GM21515 (cell line): ENCODE measurements around the gene IGF2R.
"Not testable (repeated sequence)": the region's sequence is repeated elsewhere in the genome, so short reads cannot be mapped to it uniquely, and the experiment has no call there.

Experiments
- ATAC-seq: cut with Tn5 transposase; IDR thresholded peaks from one replicate; pipeline ENCODE4 v1.9.1; 2021; ENCODE audit not compliant: unreplicated experiment

The IGF2R gene

GRCh38 chr6:159996626-159997497, 28.0 kb downstream of the IGF2R start:
- ATAC-seq = no peak

DNA sequence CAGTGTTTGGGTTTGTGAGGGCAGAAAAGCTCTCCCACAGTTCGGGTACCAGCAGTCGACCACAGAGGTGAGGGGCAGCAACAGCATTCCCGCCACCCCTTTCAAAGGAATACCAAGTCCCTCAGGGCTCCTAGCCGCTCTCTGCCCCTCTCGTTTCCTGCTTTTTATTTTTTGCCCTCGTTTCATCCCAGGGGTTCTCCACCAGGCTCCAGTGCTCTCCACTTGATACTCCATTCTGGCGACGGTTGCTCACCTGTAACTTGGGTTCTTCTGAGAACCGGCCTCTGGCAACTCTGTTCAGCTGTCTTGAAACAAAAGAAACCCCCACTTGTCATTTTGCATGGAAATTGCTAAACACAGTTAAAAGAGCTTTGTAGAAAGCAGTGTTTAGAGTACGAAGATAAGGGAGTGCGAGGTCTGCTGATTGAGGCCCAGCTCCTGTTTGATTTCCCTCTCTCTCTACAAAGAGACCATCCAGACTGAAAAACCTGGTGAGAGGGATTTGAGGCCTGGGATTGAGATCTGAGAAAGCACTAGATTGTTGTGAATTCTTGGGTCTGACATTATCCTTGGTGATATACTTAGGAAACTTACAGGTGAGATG, 28.7 kb downstream of the IGF2R start:
- ATAC-seq = no peak

DNA sequence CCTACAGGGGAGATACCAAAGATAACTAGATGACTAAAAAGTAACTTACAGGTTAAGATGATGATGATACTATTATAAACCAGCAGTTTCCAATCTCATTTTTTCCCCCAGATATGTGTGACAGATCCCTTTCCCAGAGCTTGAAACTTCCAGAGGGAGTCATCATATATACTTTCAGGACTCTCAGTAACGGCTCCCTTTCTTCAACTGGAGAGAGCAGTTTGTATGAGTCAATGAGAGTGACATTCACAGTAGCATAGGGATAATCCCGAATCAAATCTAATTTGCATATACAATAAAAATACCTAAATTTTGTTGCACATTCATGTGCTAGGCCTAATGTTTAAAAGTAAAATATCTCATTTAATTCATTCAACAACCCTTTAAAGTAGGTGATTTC, 29.7 kb downstream of the IGF2R start:
- no peak for ATAC-seq

GRCh38 chr6:159999240-159999671, 30.4 kb downstream of the IGF2R start:
- no peak for ATAC-seq

DNA sequence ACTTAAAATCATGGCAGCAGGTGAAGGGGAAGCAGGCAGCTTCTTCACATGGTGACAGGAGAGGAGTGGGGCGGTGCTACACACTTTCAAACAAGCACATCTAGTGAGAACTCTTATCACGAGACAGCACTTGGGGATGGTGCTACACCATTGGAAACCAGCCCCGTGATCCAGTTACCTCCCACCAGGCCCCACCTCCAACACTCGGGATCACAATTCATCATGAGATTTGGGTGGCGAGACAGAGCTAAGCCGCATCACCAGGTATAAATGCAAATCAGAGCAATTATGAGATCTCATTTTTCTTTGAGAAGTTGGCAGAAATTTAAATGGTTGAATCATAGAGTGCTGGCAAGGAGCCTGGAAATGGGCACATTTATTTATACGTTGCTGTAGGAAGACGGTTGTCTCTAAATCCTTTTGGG, 31.4 kb downstream of the IGF2R start:
- no peak for ATAC-seq

DNA sequence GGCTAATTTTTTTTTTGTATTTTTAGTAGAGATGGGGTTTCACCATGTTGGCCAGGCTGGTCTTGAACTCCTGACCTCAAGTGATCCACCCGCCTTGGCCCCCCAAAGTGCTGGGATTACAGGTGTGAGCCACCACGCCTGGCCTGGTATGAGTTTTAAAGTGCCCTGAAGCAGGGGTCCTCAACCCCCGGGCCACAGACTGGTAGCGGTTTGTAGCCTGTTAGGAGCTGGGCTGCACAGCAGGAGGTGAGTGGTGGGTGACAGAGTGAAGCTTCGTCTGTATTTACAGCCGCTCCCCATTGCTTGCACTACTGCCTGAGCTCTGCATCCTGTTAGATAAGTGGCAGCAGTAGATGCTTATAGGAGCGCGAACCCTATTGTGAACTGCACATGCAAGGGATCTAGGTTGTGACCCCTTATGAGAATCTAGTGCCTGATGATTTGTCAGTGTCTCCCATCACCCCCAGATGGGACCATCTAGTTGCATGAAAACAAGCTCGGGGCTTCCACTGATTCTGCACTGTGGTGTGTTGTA, 32.1 kb downstream of the IGF2R start:
- ATAC-seq = not testable (repeated sequence)

- ATAC-seq = no peak
Observed at GRCh38 chr6:160002882-160003281, 34.0 kb downstream of the IGF2R start.

- no peak for ATAC-seq
Observed at GRCh38 chr6:160004018-160004417, 35.1 kb downstream of the IGF2R start.

DNA sequence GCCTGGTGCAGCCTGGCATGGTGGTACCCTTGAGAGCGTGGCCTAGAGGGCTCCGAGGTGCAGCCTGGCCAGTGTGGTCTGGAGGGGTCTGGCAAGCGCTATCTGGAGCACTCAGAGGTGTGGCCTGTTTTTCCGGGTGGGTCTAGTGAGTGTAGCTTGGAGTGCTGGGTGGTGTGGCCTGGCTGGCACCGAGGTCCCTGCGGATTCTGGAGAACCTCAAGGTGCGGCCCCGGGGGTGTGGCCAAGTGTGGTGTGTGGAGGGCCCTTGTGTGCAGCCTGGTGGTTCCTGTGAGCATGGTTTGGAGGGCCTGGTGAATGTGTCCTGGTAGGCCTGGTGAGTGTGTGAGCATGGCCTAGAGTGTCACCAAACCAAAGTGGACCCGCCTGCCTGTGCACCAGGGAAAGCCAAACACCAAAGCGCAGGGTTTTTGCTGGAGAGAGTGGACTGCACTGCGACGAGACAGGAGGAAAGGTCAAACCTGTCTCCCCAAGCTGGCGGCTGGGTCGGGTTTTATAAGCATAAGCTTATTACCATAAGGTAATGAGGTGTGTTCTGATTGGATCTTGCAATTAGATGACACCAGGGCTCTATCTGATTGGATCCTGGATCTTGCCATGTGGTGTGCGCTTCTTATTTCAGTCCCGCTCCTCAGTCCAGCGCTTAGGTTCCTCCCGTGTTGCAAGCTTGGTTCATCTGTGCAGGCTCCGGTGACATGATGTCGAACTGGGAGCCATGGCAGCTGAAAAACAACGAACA, 35.7 kb downstream of the IGF2R start:
- ATAC-seq = no peak

DNA sequence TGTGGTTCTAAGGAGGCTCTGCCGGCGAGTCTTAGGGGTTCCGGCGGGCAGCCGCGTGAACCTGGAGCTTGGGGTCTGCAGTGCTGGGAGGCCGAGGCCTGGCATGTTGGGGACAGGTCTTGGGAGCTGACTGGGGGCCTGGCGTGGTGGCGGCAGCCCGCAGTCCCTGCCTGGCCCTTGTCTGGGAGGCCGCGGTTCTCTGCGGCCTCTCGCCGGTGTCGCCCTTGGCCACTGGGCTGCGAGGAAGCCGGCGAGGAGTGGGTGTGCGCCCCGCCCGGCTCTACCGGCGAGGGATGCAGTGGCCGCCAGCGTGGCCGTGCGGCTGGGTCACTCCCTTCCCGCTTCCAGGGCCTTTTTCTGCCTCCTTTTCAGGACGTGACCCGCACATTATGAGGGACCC, 36.3 kb downstream of the IGF2R start:
- ATAC-seq = no peak

- no peak for ATAC-seq
Observed at GRCh38 chr6:160005861-160006540, 37.1 kb downstream of the IGF2R start.

DNA sequence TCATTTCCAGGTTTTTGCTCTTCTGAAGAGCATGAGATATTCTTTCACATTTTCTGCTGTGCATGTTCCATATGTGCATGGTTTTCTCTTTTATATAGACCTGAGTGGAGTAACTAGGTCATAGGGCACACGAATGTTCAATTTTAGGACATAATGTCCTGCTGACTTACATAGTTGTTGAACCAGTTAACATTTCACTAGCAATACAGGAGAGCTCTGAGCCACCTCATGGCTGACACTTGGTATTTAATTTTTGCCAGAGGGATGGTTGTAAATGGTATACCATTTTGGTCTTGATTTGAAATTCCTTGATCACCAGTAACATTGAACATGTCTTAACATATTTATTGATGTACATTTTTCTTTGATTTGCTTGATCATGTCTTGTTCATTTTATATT, 38.3 kb downstream of the IGF2R start:
- no peak for ATAC-seq

DNA sequence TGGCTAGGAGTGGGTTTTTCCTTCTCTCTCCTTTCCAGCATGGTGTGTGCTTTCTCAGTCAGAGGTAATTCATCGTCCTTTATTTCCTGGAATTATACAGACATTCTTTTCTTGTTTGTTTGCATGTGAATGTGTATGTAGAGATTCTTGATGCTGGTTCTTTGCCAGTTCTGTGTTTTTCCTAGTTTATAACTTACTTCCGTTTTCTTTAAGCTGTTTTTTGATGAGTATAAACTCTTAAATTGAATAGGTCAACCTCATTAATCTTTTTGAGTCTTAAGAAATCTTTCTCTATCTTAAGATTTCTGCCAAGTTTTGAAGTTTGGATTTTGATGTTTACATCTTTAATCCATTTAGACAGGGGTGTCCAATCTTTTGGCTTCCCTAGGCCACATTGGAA, 38.7 kb downstream of the IGF2R start:
- no peak for ATAC-seq

DNA sequence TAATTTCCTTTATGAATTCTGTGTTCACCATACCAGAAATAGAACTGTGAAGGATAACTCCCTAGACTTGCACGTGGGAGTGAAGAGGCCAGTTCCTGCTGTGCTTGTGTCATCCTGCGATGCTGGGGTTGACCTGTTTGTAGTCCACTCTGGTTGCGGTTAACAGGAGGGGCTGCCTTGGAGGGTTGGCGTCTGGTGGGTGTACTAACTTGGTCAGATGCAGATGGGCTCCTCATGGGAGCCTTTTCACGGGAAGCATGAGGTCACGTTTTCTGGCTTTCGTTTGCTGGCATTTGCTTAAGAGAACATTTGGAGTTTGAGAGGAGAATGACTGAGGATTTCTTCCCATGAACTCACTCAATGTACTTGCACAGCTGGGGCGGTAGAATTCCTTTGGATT, 41.2 kb downstream of the IGF2R start:
- no peak for ATAC-seq

DNA sequence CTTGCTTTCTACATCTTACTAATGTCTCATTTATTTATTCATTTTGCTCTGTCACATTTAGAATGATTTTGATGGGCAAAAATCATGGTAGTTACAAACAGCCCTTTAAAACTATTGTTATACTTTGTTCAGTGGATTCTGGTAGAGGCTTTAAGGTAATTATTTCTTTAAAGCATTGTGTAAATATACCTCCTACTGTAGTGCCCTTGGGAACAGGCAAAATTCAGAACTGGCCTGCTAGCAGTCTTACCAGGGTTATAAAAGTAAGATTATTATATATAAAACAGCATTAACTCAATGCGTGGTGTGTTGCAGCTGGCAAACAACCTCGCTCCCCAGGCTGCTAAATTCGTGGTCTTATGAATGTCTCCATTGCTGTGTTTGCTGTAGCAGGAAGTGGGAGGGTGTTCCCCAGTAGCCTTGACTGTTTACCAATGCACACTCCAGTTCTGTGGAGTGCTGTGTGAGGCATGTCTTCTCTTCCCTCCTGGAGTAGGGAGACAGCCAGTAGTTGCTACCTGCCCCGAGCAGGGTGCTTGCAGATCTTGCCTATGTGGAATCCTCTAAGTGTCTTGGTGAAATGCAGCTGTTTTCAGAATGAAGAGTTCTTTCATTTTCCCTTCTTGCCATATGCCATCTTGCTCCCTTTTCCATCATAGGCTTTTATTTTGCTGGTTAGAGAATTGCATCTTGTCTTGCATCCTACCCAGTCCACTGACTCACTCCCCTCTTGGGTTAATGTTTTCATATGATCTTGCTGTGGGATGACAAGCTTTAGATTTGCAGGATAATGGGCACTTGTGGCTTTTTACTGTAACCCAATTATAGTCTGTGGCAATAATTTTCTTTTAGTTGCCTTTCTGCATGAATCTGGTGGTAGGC, 45.3 kb downstream of the IGF2R start:
- ATAC-seq = no peak

DNA sequence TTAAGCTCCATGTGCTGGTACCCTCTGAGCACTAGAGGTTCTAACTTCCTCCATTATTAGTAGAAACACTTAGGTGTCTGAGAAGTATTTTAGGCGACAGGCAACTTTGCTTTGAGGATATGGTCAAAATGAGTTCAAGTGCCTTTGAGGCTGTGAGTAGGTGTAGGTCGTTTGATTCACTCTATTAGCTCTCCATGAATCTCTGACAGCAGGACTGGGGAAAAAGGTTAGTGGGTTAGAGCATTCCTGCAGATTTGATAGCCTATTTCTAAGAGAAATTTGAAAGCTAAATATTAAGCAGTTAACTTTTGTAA, 45.9 kb downstream of the IGF2R start:
- no peak for ATAC-seq

DNA sequence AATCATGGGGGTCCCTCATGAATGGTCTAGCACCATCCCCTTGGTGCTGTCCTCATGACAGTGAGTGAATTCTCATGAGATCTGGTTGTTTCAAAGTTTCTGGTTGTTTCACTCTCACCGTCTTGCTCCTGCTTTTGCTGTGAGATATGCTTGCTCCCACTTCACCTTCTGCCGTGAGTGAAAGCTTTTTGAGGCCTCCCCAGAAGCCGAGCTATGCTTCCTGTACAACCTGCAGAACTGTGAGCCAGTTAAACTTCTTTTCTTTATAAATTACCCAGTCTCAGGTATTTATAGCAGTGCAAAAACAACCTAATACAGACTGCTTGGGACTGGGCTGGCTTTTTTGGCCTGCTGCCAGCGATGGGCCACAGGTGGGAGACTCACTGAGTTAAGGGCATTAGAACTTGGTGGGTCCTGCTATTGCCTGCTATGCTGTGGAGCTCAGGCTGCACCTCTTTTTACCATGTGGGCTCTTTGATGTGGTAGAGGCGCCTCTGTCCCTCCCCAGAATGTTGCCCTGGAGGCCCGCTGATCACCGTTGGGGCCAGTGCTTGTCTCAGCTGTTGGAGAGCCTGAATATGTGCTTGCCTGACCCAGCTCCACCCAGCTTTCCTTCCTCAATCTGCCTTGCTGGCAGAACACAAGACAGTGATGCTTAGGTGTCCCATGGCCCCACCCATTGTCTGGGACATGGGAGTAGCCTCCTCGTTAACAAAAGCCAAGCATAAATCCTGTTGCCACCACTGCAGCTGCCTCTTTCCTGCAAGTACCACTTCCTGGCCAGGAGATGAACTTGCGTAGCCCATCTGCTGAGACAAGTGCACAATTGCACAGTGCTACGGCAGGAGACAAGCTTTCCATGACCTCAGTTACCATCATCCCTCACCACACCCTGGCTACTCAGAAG, 47.1 kb downstream of the IGF2R start:
- no peak for ATAC-seq

GRCh38 chr6:160022101-160022500, 53.2 kb downstream of the IGF2R start:
- ATAC-seq = no peak

GRCh38 chr6:160022793-160023192, 53.9 kb downstream of the IGF2R start:
- no peak for ATAC-seq
